ENCODE measurements around the gene FYCO1. TPM values are rescaled to one million over a fixed set of nuclear protein-coding genes. Genes with fewer than 3 reads are reported as not detected.
A peak's percentile ranks its signal among the peaks of the same experiment; 100 is the strongest.

Gene FYCO1
- total and polyA plus RNA-seq, 2 of the 8 experiments (the other 6 are each of a cell fraction or from before 2014, with no cell fraction given): 4.8 to 10.8 TPM

DNA sequence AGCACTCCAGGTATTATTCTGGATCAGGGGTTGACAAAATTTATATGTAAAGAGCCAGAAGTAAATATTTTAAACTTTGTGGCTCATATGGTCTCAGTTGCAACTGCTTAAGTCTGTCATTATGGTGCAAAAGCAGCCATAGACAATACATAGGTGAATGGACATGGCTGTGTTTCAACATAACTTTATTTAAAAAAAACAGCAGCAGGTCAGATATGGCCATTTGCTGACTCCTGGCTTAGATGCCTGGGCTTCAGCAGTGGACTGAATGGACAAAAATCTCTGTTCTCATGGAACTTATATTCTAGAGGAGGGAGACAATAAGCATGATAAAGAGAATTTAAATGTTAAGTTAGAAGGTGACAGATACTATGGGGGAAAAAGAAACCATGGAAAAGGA, 11.7 kb upstream of the FYCO1 start:
- Histone ChIP-seq H3K18ac (ENCODE audit: extremely low read depth, low read length) (no peak overlapping the region), H4K8ac (ENCODE audit: extremely low read depth, insufficient read depth, low read length) (no peak overlapping the region), H3K56ac (replicated peaks; ENCODE audit: insufficient read length, low read depth, low read length) (no peak overlapping the region), H2BK15ac (ENCODE audit: low read length) (no peak overlapping the region), H3K9ac (replicated peaks in 1 of 4; ENCODE audit: extremely low read depth in 1 of 4, low read depth in 3 of 4, low read length in 3 of 4) (no peak overlapping the region), H3K4me2 (ENCODE audit: insufficient read depth in 1 of 2, low read depth in 2 of 2, low read length in 2 of 2) (no peak overlapping the region), H3K27me3 (replicated peaks in 1 of 4; ENCODE audit: control insufficient read depth in 3 of 4, extremely low read depth in 1 of 4, insufficient read depth in 3 of 4, low read length in 3 of 4) (no peaks in the 10 kb centered on the region), H3K4ac (replicated peaks; ENCODE audit: insufficient read length, low read depth, low read length) (no peak overlapping the region), H3K79me1 (ENCODE audit: low read depth, low read length) (no peaks in the 10 kb centered on the region), H3K14ac (ENCODE audit: insufficient read length) (no peak overlapping the region), H3K9me3 (ENCODE audit: insufficient read depth in 2 of 2, low read depth in 1 of 2, low read length in 1 of 2) (no peaks in the 10 kb centered on the region), H3K27ac (ENCODE audit: low read depth, low read length) (no peak overlapping the region), H3K4me1 (replicated peaks in 1 of 4; ENCODE audit: control insufficient read depth in 3 of 4, insufficient read depth in 4 of 4, low read length in 3 of 4) (peaks cover 0 to 4% (median under 1%) of the 10 kb centered on the region in 4 experiments; a peak in 2 of 7 replicates), H4K91ac (replicated peaks; ENCODE audit: insufficient read length, low read length) (no peak overlapping the region), H3K23me2 (ENCODE audit: low read depth, low read length) (no peaks in the 10 kb centered on the region), H2AFZ (ENCODE audit: low read length) (no peak overlapping the region), H2BK5ac (ENCODE audit: low read depth, low read length) (no peak overlapping the region), H2BK20ac (ENCODE audit: low read length) (no peak overlapping the region), H4K20me1 (replicated peaks in 1 of 2; ENCODE audit: control insufficient read depth in 1 of 2, insufficient read depth in 2 of 2, low read length in 2 of 2) (no peaks in the 10 kb centered on the region), H3K4me3 (ENCODE audit: extremely low read depth in 1 of 4, insufficient read depth in 2 of 4, low read depth in 3 of 4, low read length in 4 of 4) (no peak overlapping the region), H3K79me2 (ENCODE audit: control insufficient read depth in 1 of 2, insufficient read depth in 2 of 2, low read length in 2 of 2) (no peaks in the 10 kb centered on the region), H2BK12ac (ENCODE audit: low read depth, low read length) (no peak overlapping the region), H3K36me3 (ENCODE audit: control insufficient read depth in 2 of 4, insufficient read depth in 4 of 4, low read length in 3 of 4) (no peaks in the 10 kb centered on the region), H2BK120ac (replicated peaks; ENCODE audit: low read depth, low read length) (no peak overlapping the region), H4K5ac (ENCODE audit: insufficient read length, low read depth, low read length) (no peak overlapping the region), H3K23ac (ENCODE audit: insufficient read length) (no peak overlapping the region), H2AK5ac (ENCODE audit: low read depth, low read length) (no peak overlapping the region)
- CTCF ChIA-PET (ENCODE audit: partially characterized antibody): no interaction called here
- FAIRE-seq: no peak
- DNase-seq (ENCODE audit: low read depth in 1 of 2, low spot score in 2 of 2): no peak
- TF ChIP-seq RAD21 (IDR thresholded peaks at IDR 0.05 in 1 of 2, conservative IDR thresholded peaks at IDR 0.05 in 1 of 2; ENCODE audit: low read depth in 2 of 2, low read length in 2 of 2) (no peak), SP1 (IDR thresholded peaks at IDR 0.05; ENCODE audit: low read depth, low read length) (0 out of 2 replicates have a peak, but pooled peaks have one; percentile 34)
- POLR2A ChIA-PET (ENCODE audit: partially characterized antibody): no interaction called here
